GM12891 (cell line): ENCODE data around the gene ULK2.
A peak's percentile ranks its signal among the peaks of the same experiment; 100 is the strongest.
"Not testable (repeated sequence)": the region's sequence is repeated elsewhere in the genome, so short reads cannot be mapped to it uniquely, and the experiment has no call there.

Source experiments
- DNase-seq: peaks from one replicate; pipeline ENCODE4 v3.0.0; 2011; ENCODE audit warnings: low spot score; ENCODE audit not compliant: insufficient read length
- FAIRE-seq: peaks from 2 replicates; lab custom pipeline; 2011; peaks lifted over from hg19 to GRCh38; lab: Jason Lieb, UNC
- PAX5 ChIP-seq: IDR thresholded peaks from 2 replicates; pipeline ENCODE4 v1.6.1; 2011; ENCODE audit warnings: low read length, moderate library complexity, mild to moderate bottlenecking; ENCODE audit not compliant: insufficient read depth, severe bottlenecking
- POLR2A ChIP-seq: IDR thresholded peaks from 2 replicates; pipeline ENCODE4 v1.6.1; 2011; ENCODE audit warnings: low read depth, low read length, control low read depth
- POLR2AphosphoS5 ChIP-seq: IDR thresholded peaks from 2 replicates; pipeline ENCODE4 v1.6.1; 2011; ENCODE audit warnings: low read depth, low read length, control low read depth
- POU2F2 ChIP-seq: IDR thresholded peaks from 2 replicates; pipeline ENCODE4 v1.6.1; 2011; ENCODE audit warnings: low read depth, mild to moderate bottlenecking, control low read depth, low read length, moderate library complexity
- SPI1 ChIP-seq: IDR thresholded peaks from 2 replicates; pipeline ENCODE4 v1.6.1; 2011; ENCODE audit warnings: low read depth, low read length, control low read depth
- TAF1 ChIP-seq: IDR thresholded peaks from 2 replicates; pipeline ENCODE4 v1.6.1; 2011; ENCODE audit warnings: low read depth, low read length, control low read depth

ULK2 gene

GRCh38 chr17:19897090-19897837, 29.5 kb upstream of the ULK2 start:
- FAIRE-seq = no peak
- no peak for DNase-seq

DNA sequence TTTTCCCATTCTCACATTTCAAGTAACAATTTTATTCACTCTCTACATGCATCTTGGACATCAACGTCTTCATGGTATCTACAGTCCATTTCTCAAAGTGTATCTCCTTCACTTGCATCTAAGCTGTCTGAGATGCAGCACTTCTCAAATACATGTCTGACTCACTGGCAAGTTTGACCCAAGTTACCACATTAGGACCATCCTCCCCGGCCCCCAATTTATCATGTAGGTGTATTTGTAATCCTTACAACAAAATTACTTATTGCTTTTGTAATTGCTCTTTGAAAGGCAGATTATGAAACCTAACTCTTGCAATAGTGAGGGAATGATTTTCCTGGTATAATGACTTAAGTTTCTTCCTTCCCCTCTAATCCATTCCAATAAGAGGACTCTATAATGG, 28.9 kb upstream of the ULK2 start:
- FAIRE-seq (no peak), DNase-seq (no peak)
- TF ChIP-seq POLR2AphosphoS5 = no peak
- no peak for TF ChIP-seq TAF1
- TF ChIP-seq POU2F2 = no peak
- TF ChIP-seq POLR2A = no peak
- no peak for TF ChIP-seq PAX5
- no peak for TF ChIP-seq SPI1

More at GRCh38 chr17:19897090-19897837, 29.5 kb upstream of the ULK2 start:
- no peak for TF ChIP-seq TAF1
- no peak for TF ChIP-seq POLR2AphosphoS5
- no peak for TF ChIP-seq PAX5
- TF ChIP-seq POU2F2 = no peak
- TF ChIP-seq POLR2A = no peak
- no peak for TF ChIP-seq SPI1

- FAIRE-seq, DNase-seq: not testable (repeated sequence)
Observed at GRCh38 chr17:19890554-19890953, 22.8 kb upstream of the ULK2 start.

DNA sequence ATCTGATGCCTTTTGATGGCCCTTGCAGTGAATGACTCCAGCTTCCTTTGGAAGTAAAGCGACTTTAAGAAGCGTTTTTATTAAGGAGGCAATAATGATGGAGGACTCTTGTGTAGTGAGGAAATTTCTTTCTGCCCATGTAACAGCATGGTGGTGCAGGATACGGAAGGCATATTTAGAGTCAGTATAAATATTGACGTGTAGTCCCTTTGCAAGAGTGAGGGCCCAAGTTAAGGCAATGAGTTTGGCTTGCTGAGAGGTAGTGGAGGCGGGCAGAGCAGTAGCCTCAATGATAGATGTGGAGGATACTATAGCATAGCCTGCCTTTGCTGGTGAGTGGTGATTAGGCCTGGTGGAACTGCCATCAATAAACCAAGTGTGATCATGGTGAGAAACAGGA, 22.3 kb upstream of the ULK2 start:
- DNase-seq, FAIRE-seq: not testable (repeated sequence)

DNA sequence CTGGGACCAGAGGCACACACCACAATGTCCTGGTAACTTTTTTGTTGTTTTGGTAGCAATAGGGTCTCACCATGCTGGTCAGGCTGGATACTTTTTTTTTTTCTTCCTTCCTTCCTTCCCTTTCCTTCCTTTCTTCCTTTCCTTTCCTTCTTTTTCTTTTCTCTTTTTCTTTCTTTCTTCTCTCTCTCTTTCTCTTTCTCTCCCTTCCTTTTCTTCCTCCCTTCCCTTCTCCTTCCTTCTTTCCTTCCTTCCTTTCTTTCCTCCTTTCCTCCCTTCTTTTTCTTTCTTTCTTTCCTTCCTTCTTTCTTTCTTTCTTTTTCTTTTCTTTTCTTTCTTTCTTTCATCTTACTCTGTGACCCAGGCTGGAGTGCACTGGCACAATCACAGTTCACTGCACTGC, 18.4 kb upstream of the ULK2 start:
- TF ChIP-seq POLR2A (no peak), TAF1 (no peak), POLR2AphosphoS5 (no peak), PAX5 (no peak), POU2F2 (no peak), SPI1 (no peak)
- DNase-seq (no peak), FAIRE-seq (no peak)

DNA sequence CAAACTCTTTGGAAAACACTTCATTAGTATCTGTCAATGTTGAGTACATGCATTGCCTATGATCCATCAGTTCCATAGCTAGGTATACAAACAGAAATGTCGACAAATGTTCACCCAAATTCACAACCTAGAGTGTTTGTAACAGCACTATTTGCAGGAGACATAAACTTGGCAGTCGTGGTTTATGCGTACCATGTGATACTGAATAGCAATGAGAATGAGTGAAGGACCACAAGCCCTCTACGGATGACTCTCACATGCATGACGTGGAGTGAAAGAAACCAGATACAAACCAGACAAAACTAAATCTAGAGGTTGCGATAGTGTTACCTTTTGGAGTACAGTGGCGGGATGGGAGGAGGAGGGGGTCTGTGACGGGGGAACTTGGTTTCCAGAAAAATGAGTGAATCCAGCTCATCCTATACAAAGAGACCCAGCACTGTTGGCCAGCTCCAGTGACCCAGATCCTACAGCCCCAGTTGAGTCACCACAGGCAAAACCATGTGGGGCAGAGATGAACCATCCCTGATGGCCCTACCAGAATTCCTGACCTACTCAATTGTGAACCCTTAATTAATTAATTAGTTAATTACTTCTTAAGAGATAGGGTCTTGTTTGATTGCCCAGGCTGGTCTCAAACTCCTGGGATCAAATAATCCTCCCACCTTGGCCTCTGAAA, 15.9 kb upstream of the ULK2 start:
- FAIRE-seq = no peak
- TF ChIP-seq SPI1 (no peak), POLR2AphosphoS5 (no peak), TAF1 (no peak), PAX5 (no peak), POLR2A (no peak), POU2F2 (no peak)
- no peak for DNase-seq

GRCh38 chr17:19880393-19880792, 12.7 kb upstream of the ULK2 start:
- TF ChIP-seq SPI1 = no peak
- TF ChIP-seq POLR2AphosphoS5 = no peak
- no peak for TF ChIP-seq TAF1
- TF ChIP-seq PAX5 = no peak
- FAIRE-seq (no peak), DNase-seq (no peak)

GRCh38 chr17:19877364-19877945, 9.7 kb upstream of the ULK2 start:
- no peak for TF ChIP-seq POLR2AphosphoS5
- no peak for TF ChIP-seq SPI1
- TF ChIP-seq POLR2A = no peak
- DNase-seq (no peak), FAIRE-seq (peak; percentile 5)

GRCh38 chr17:19876529-19877161, 8.9 kb upstream of the ULK2 start:
- FAIRE-seq (no peak), DNase-seq (no peak)
- TF ChIP-seq SPI1 = peak; percentile 55
- TF ChIP-seq PAX5 = no peak

DNA sequence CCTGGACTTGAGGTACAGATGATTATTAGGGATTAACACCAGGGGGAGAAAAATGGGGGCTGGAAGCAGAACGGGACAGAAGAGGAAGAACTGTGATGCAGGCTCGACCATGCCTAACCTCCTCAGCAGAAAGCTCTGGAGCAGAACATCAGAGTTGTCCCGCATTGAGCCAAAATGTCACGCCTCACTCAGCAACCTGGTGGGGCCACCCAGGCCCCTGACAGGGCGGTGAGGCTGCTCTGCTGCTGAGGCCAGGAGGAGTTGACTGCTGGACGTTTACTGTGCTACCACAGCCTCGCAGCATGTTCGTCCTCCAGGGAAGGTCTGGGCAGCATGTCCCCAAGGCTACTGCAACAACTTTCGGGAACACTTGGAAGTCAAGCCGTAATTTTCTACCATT, 6.5 kb upstream of the ULK2 start:
- DNase-seq = no peak
- no peak for FAIRE-seq
- TF ChIP-seq TAF1 (no peak), POU2F2 (no peak), PAX5 (no peak), POLR2A (no peak), POLR2AphosphoS5 (no peak), SPI1 (no peak)

DNA sequence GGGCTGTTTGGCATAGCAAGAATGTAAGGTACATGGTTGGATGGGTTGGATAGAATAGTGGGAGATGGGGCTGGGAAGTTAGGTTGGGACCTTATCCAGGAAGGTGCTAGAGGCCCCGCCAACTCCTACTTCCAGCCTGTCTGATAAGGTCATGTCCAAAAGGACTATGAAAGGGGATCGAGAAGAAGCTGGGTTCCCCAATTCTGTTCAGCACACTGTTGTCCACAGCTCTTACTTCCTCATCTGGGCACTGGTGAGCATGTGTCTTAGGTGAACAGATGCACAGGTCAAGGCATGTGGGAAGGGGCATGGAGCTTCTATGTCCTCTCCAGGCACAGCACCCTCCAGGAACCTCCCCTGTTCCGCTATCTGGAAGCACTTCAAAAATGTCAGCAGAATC, 5.6 kb upstream of the ULK2 start:
- DNase-seq = no peak
- no peak for TF ChIP-seq PAX5
- TF ChIP-seq SPI1 = no peak
- TF ChIP-seq TAF1 = no peak
- TF ChIP-seq POU2F2 = no peak
- no peak for TF ChIP-seq POLR2A
- TF ChIP-seq POLR2AphosphoS5 = no peak
- no peak for FAIRE-seq
